ENCODE results near the gene DGKZ. TPM values are rescaled to one million over a fixed set of nuclear protein-coding genes. Genes with fewer than 3 reads are reported as not detected.
A peak's percentile ranks its signal among the peaks of the same experiment; 100 is the strongest.

DGKZ gene
- total RNA-seq, 1 donor from 2014 or later, result 12.5 TPM

DNA sequence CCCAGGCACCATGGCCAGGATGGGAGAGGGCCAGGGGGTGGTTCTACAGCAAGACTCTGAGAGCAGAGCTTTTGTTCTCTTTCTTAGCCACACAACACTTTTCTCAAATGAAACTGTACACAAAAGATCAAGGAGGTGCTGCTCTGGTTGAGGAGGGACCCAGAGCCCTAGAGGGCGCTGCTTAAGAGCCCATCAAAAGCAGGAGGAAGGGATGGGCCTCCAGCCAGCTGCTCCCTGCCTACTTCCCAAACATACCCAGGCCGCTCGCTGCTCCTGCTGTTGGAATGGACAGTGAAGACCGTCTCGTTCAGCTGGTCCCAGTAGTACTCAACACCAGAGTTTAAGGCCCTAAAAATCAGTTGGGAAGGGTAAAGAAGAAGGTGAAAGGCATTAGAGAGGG lies 62.8 kb downstream of the DGKZ start:
- Histone ChIP-seq H3K4me2 (no peak overlapping the region), H3K4me1 (peaks cover 5% of the 10 kb centered on the region), H3K4me3 (no peak overlapping the region), H3K9me3 (ENCODE audit: low read depth) (no peaks in the 10 kb centered on the region), H3K9ac (no peak overlapping the region), H3F3A (ENCODE audit: low read depth) (peaks cover 6% of the 10 kb centered on the region), H3K27ac (no peak overlapping the region), H4K20me1 (ENCODE audit: low read depth) (peaks cover 5% of the 10 kb centered on the region), H3K27me3 (no peaks in the 10 kb centered on the region), H3K36me3 (no peaks in the 10 kb centered on the region), H2AFZ (replicated peaks) (no peak overlapping the region), H3K79me2 (ENCODE audit: low read depth) (no peaks in the 10 kb centered on the region)
- no peak overlapping the region for H3K27ac Mint-ChIP-seq
- peak; percentile 79 for DNase-seq (ENCODE audit: low spot score)
- peaks cover 5% of the 10 kb centered on the region for H3K4me1 Mint-ChIP-seq
- no peaks in the 10 kb centered on the region for H3K27me3 Mint-ChIP-seq (ENCODE audit: insufficient read depth, low read depth)
- TF ChIP-seq EZH2 (IDR thresholded peaks at IDR 0.05) (no peak), EZH2phosphoT487 (IDR thresholded peaks at IDR 0.05) (no peak)
- TF ChIP-seq, protein P1, sequence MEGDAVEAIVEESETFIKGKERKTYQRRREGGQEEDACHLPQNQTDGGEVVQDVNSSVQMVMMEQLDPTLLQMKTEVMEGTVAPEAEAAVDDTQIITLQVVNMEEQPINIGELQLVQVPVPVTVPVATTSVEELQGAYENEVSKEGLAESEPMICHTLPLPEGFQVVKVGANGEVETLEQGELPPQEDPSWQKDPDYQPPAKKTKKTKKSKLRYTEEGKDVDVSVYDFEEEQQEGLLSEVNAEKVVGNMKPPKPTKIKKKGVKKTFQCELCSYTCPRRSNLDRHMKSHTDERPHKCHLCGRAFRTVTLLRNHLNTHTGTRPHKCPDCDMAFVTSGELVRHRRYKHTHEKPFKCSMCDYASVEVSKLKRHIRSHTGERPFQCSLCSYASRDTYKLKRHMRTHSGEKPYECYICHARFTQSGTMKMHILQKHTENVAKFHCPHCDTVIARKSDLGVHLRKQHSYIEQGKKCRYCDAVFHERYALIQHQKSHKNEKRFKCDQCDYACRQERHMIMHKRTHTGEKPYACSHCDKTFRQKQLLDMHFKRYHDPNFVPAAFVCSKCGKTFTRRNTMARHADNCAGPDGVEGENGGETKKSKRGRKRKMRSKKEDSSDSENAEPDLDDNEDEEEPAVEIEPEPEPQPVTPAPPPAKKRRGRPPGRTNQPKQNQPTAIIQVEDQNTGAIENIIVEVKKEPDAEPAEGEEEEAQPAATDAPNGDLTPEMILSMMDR (IDR thresholded peaks at IDR 0.05), result peak; percentile 72
- H3K4me3 Mint-ChIP-seq, result no peak overlapping the region
- peaks cover 24% of the 10 kb centered on the region for H3K36me3 Mint-ChIP-seq
- no peaks in the 10 kb centered on the region for H3K9me3 Mint-ChIP-seq

DNA sequence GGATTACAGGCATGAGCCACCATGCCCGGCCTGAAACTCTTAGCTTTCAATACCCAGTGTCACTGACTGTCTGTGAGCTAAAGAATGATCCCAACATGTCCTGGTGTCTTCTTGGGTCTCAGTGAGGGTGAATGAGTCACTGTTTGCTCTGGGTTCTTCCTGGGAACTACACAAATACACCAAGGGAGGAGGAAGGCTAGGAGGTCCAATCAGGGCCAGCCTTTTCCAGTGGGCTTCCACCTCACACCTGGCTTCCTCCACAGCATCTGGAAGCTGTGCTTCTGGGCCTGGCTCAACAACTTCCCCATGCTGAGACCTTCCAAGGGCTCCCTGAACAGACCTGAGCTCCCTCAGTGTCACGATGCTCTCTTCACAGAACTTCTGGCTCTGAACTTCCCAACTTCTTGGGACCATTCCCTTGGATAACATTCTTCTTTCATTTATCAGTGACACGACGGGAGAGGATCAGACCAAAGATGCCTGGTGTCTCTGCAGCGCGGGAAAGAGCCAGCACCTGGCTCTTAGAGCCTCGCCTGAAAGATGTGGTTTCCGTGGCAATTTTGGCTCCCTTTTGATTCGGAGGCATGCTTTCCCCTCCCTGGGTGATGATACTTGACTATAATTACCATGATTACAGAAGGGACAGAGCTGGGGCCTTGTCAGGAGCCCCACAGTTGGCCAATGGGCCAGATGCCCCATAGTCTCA lies 66.7 kb downstream of the DGKZ start:
- Histone ChIP-seq H3K9me3 (ENCODE audit: low read depth) (no peaks in the 10 kb centered on the region), H2AFZ (replicated peaks) (no peak overlapping the region), H3K4me2 (no peak overlapping the region), H3K4me1 (peaks cover 30% of the 10 kb centered on the region), H4K20me1 (ENCODE audit: low read depth) (peaks cover 19% of the 10 kb centered on the region), H3K27me3 (no peaks in the 10 kb centered on the region), H3K9ac (no peak overlapping the region), H3F3A (ENCODE audit: low read depth) (peaks cover 27% of the 10 kb centered on the region), H3K27ac (no peak overlapping the region), H3K79me2 (ENCODE audit: low read depth) (no peaks in the 10 kb centered on the region), H3K4me3 (no peak overlapping the region), H3K36me3 (no peaks in the 10 kb centered on the region)
- Mint-ChIP-seq H3K4me1 (peaks cover 19% of the 10 kb centered on the region), H3K9me3 (no peaks in the 10 kb centered on the region), H3K27me3 (ENCODE audit: insufficient read depth, low read depth) (no peaks in the 10 kb centered on the region), H3K4me3 (no peak overlapping the region), H3K36me3 (peaks cover 27% of the 10 kb centered on the region), H3K27ac (no peak overlapping the region)
- no peak for DNase-seq (ENCODE audit: low spot score)
- TF ChIP-seq EZH2phosphoT487 (IDR thresholded peaks at IDR 0.05), result no peak
- TF ChIP-seq, protein P1 (IDR thresholded peaks at IDR 0.05), result no peak
- no peak for TF ChIP-seq EZH2 (IDR thresholded peaks at IDR 0.05)

DNA sequence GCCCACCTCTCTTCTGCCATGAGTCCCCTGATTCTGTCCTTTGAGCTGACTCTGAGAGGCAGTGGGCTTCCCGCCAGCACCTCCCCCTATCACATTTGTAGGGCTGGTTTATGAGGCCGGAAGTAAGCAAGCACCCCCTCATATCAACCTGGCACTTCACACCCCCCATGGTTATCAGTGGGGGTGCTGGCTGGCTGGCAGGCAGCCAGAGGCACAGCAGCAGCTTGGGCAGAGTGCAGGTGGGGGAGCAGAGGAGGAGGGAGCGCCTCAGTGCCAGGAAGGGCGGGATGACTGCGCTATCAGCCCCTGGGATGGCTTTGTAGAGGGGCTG lies 67.2 kb downstream of the DGKZ start:
- TF ChIP-seq EZH2phosphoT487 (IDR thresholded peaks at IDR 0.05) (no peak), EZH2 (IDR thresholded peaks at IDR 0.05) (no peak)
- TF ChIP-seq, protein P1 (IDR thresholded peaks at IDR 0.05), result no peak
- H3K9me3 Mint-ChIP-seq, result no peaks in the 10 kb centered on the region
- Histone ChIP-seq H3K4me1 (peaks cover 30% of the 10 kb centered on the region), H3K79me2 (ENCODE audit: low read depth) (no peaks in the 10 kb centered on the region), H3F3A (ENCODE audit: low read depth) (peaks cover 32% of the 10 kb centered on the region), H3K4me3 (no peak overlapping the region), H3K9me3 (ENCODE audit: low read depth) (no peaks in the 10 kb centered on the region), H3K9ac (no peak overlapping the region), H3K4me2 (no peak overlapping the region), H3K36me3 (no peaks in the 10 kb centered on the region), H3K27ac (no peak overlapping the region), H2AFZ (replicated peaks) (no peak overlapping the region), H4K20me1 (ENCODE audit: low read depth) (peaks cover 19% of the 10 kb centered on the region), H3K27me3 (no peaks in the 10 kb centered on the region)
- no peak overlapping the region for H3K27ac Mint-ChIP-seq
- no peak for DNase-seq (ENCODE audit: low spot score)
- no peaks in the 10 kb centered on the region for H3K27me3 Mint-ChIP-seq (ENCODE audit: insufficient read depth, low read depth)
- H3K4me3 Mint-ChIP-seq, result no peak overlapping the region
- peaks cover 27% of the 10 kb centered on the region for H3K36me3 Mint-ChIP-seq
- peaks cover 24% of the 10 kb centered on the region for H3K4me1 Mint-ChIP-seq

All from neural progenitor cell (in vitro differentiated cells).